Type B pancreatic cell (in vitro differentiated cells): Measurements from ENCODE around the gene AVL9. TPM values are rescaled to one million over a fixed set of nuclear protein-coding genes. Genes with fewer than 3 reads are reported as not detected.
"Not testable (repeated sequence)": the region's sequence is repeated elsewhere in the genome, so short reads cannot be mapped to it uniquely, and the experiment has no call there.

ENCODE experiments used
- DNase-seq: peaks from one replicate; pipeline ENCODE4 v3.0.0; 2021; ENCODE audit warnings: mixed read lengths; ENCODE audit not compliant: unreplicated experiment; ENCODE audit errors: extremely low spot score
- H3K27ac Mint-ChIP-seq: 2 replicates; pipeline ENCODE4 v1.8.0; 2021; ENCODE audit warnings: mild to moderate bottlenecking, mixed read lengths
- H3K27me3 Mint-ChIP-seq: 2 replicates; pipeline ENCODE4 v1.8.0; 2021; ENCODE audit warnings: mixed read lengths
- H3K36me3 Mint-ChIP-seq: 2 replicates; pipeline ENCODE4 v1.8.0; 2021; ENCODE audit warnings: mixed read lengths
- H3K4me1 Mint-ChIP-seq: one replicate; pipeline ENCODE4 v1.8.0; 2021; ENCODE audit warnings: mixed read lengths; ENCODE audit not compliant: unreplicated experiment
- H3K4me3 Mint-ChIP-seq: 2 replicates; pipeline ENCODE4 v1.8.0; 2021; ENCODE audit warnings: mild to moderate bottlenecking, mixed read lengths
- H3K9me3 Mint-ChIP-seq: 2 replicates; pipeline ENCODE4 v1.8.0; 2021; ENCODE audit warnings: mixed read lengths
- CTCF ChIP-seq: fragments of 200-600 bp; sonication (generic); conservative IDR thresholded peaks from 2 replicates; pipeline ENCODE4 v1.5.0; 2021; ENCODE audit warnings: antibody characterized with exemption, mild to moderate bottlenecking
- total RNA-seq: library from RNA; stranded (reverse); gene quantifications from 2 replicates; pipeline ENCODE4 v1.2.1, GENCODE V29; 2021; ENCODE audit warnings: low replicate concordance

The AVL9 gene
- total RNA-seq, 1 donor from 2014 or later: 35.2 TPM

- H3K36me3 Mint-ChIP-seq: peaks cover 36% of the 10 kb centered on the region
- H3K27ac Mint-ChIP-seq: peak overlapping the region; percentile 10
- no peak overlapping the region for H3K4me3 Mint-ChIP-seq
These were observed 92.2 kb downstream of the AVL9 start for GRCh38 chr7:32587411-32587948.

GRCh38 chr7:32588657-32589056 lies 93.4 kb downstream of the AVL9 start:
- H3K9me3 Mint-ChIP-seq: no peaks in the 10 kb centered on the region
- peaks cover 6% of the 10 kb centered on the region for H3K4me1 Mint-ChIP-seq
- no peak for TF ChIP-seq CTCF
- no peak for DNase-seq
- H3K36me3 Mint-ChIP-seq: peaks cover 31% of the 10 kb centered on the region
- no peaks in the 10 kb centered on the region for H3K27me3 Mint-ChIP-seq
- no peak overlapping the region for H3K4me3 Mint-ChIP-seq
- no peak overlapping the region for H3K27ac Mint-ChIP-seq

More at GRCh38 chr7:32587411-32587948, 92.2 kb downstream of the AVL9 start:
- no peaks in the 10 kb centered on the region for H3K27me3 Mint-ChIP-seq
- no peak for DNase-seq
- no peaks in the 10 kb centered on the region for H3K9me3 Mint-ChIP-seq
- no peak for TF ChIP-seq CTCF
- H3K4me1 Mint-ChIP-seq: peaks cover 6% of the 10 kb centered on the region

DNA sequence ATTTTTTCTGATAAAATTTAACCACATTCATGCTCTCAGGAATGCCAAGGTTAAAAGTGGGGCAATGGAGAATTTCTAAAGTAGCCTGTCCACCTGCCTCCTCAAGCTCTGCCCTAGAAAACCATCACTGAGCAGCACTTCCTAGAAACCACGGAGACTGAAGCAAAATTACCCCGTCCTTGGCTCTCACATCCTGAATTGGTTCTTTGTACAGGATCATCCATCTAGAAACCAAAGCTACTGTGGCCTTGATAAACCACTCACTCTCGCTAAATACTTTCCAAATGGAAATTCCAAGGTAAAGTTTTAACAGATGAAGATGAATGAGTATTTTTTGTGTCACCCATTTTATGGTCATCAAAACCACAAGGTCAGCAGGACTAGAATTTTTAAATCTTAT lies 96.6 kb downstream of the AVL9 start:
- no peak overlapping the region for H3K27ac Mint-ChIP-seq
- no peak for TF ChIP-seq CTCF
- H3K9me3 Mint-ChIP-seq: no peaks in the 10 kb centered on the region
- DNase-seq: no peak
- H3K4me1 Mint-ChIP-seq: peaks cover 2% of the 10 kb centered on the region
- no peak overlapping the region for H3K4me3 Mint-ChIP-seq
- H3K36me3 Mint-ChIP-seq: peaks cover 11% of the 10 kb centered on the region
- no peaks in the 10 kb centered on the region for H3K27me3 Mint-ChIP-seq

DNA sequence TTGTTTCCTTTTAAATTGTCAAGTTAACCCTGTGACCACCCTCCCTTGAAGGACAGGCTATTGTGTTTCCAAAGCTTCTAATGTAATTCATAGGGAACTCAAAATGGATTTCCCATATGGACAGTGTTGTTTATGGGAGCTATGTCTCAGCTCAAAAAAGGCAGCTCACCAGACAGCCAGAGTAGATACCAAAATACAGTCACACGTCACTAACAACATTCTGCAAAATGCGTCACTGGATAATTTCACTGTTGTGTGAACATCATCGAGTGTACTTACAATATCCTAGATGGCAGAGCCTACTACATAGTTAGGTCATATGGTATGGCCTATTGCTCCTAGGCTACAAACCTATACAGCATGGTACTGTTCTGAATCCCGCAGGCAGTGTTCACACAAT lies 97.4 kb downstream of the AVL9 start:
- H3K4me3 Mint-ChIP-seq: no peak overlapping the region
- TF ChIP-seq CTCF: no peak

DNA sequence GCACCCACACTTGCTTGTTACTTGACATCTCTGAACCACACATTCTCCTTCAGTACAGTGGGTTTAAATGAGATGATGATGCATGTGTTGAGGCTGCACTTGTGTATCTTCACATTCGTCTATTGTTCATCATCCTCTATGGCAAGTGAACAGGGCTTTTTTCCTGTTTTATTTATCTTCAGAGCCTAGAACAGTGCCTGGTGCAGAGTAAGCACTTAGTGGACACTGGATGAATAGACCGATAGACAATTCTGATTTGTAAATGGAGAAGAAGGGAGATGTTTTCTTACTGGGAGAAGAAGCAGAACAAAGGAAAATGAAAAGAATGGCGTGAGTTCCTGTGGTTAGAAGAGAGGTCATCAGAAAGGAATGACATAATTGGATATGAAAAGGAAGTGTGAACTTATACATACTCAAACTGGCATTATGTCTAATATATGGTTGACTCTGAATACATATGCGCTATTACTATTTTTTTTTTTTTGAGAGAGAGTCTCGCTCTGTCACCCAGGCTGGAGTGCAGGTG lies 99.7 kb downstream of the AVL9 start:
- no peak for TF ChIP-seq CTCF
- H3K27ac Mint-ChIP-seq: no peak overlapping the region
- no peaks in the 10 kb centered on the region for H3K4me1 Mint-ChIP-seq
- DNase-seq: no peak
- H3K9me3 Mint-ChIP-seq: no peaks in the 10 kb centered on the region
- no peaks in the 10 kb centered on the region for H3K27me3 Mint-ChIP-seq
- no peaks in the 10 kb centered on the region for H3K36me3 Mint-ChIP-seq
- H3K4me3 Mint-ChIP-seq: no peak overlapping the region

More for the DNA sequence above, 97.4 kb downstream of the AVL9 start:
- Mint-ChIP-seq H3K9me3 (no peaks in the 10 kb centered on the region), H3K27me3 (no peaks in the 10 kb centered on the region), H3K36me3 (peaks cover 8% of the 10 kb centered on the region), H3K27ac (no peak overlapping the region), H3K4me1 (no peaks in the 10 kb centered on the region)
- DNase-seq: no peak

DNA sequence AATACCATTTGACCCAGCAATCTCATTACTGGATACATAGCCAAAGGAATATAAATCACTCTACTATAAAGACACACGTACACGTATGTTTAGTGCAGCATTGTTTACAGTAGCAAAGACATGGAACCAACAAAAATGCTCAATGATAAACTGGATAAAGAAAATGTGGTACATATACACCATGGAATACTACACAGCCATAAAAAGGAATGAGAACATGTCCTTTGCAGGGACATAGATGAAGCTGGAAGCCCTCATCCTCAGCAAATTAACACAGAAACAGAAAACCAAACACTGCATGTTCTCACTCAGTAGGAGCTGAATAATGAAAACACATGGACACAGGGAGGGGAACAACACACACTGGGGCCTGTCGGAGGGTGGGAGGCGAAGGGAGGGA lies 105.9 kb downstream of the AVL9 start:
- not testable (repeated sequence) for H3K4me1 Mint-ChIP-seq, H3K4me3 Mint-ChIP-seq, DNase-seq, H3K27me3 Mint-ChIP-seq, H3K27ac Mint-ChIP-seq
- H3K36me3 Mint-ChIP-seq: peaks cover 14% of the 10 kb centered on the region
- peaks cover 11% of the 10 kb centered on the region for H3K9me3 Mint-ChIP-seq
